Neutrophil (primary cell): ENCODE measurements around the gene FBXL22.
A peak's percentile ranks its signal among the peaks of the same experiment; 100 is the strongest.

ENCODE experiments used
- H3K27ac ChIP-seq: fragments of 200-600 bp; sonication (generic); 2 replicates; pipeline ENCODE4 v1.5.1; 2016; ENCODE audit warnings: mild to moderate bottlenecking, moderate library complexity
- H3K27me3 ChIP-seq: fragments of 200-600 bp; sonication (generic); 2 replicates; pipeline ENCODE4 v1.6.0; 2016; ENCODE audit warnings: mild to moderate bottlenecking
- H3K36me3 ChIP-seq: fragments of 200-600 bp; sonication (generic); 2 replicates; pipeline ENCODE4 v1.5.1; 2017
- H3K4me1 ChIP-seq, 2 experiments: fragments of 200-600 bp in 1 of 2; sonication (generic) in 1 of 2; 1 replicate in 1 of 2; 2 replicates in 1 of 2; pipeline versions ENCODE4 v1.5.1 to v1.6.1; 2013 to 2016; ENCODE audit warnings: low read depth in 1 of 2, low read length in 1 of 2, mild to moderate bottlenecking in 1 of 2, moderate library complexity in 1 of 2; ENCODE audit not compliant: control insufficient read depth in 1 of 2, insufficient read depth in 1 of 2
- H3K4me3 ChIP-seq, 2 experiments: fragments of 200-600 bp in 1 of 2; sonication (generic) in 1 of 2; 1 replicate in 1 of 2; 2 replicates in 1 of 2; pipeline ENCODE4 v1.5.1; 2013 to 2016; ENCODE audit warnings: low read depth in 1 of 2, low read length in 1 of 2, mild to moderate bottlenecking in 1 of 2, moderate library complexity in 1 of 2
- H3K9me3 ChIP-seq: fragments of 200-600 bp; sonication (generic); 2 replicates; pipeline ENCODE4 v1.5.1; 2016
- CTCF ChIP-seq: fragments of 200-600 bp; sonication (generic); IDR thresholded peaks from 2 replicates; pipeline ENCODE4 v1.5.1; 2016; ENCODE audit warnings: antibody characterized with exemption

FBXL22 gene

GRCh38 chr15:63598473-63599400 is 1.6 kb downstream of the FBXL22 start:
- Histone ChIP-seq H3K27me3 (peaks cover 11% of the 10 kb centered on the region), H3K4me1 (peaks cover 27 to 28% of the 10 kb centered on the region in 2 experiments), H3K4me3 (peak overlapping the region in 1 of 2 experiments; percentile 67), H3K27ac (peak overlapping the region; percentile 59), H3K9me3 (no peaks in the 10 kb centered on the region), H3K36me3 (peaks cover 17% of the 10 kb centered on the region)
- no peak for TF ChIP-seq CTCF

DNA sequence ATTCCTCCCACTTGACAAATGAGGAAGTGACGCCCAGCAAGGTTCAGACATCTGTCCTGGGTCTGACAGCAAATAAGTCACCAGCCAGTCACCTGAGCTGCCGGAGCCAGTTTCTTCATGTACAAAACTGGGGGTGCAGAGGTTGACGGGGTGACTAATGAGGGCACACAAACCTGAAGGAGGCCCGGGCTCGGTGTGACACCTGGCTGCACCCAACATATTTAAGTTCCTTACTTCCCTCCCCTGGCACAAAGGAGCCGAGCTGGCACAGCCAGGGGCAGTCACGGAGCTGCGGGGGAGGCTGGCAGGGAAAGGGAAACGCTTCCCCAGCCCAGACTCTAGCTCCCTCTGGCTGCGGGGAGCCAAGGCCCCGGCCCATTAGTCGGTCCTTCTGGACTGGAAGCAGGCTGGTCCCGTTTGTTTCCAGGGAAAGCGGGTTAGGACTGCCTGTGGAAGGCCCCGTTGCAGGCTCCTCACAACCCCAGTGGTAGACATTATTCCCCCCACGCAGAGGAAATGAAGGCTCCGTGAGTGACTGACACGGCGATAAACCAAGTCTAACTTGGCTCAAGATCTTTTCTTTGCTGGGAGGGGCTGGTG is 2.3 kb downstream of the FBXL22 start:
- H3K4me1 ChIP-seq, result peaks cover 27 to 28% of the 10 kb centered on the region in 2 experiments

DNA sequence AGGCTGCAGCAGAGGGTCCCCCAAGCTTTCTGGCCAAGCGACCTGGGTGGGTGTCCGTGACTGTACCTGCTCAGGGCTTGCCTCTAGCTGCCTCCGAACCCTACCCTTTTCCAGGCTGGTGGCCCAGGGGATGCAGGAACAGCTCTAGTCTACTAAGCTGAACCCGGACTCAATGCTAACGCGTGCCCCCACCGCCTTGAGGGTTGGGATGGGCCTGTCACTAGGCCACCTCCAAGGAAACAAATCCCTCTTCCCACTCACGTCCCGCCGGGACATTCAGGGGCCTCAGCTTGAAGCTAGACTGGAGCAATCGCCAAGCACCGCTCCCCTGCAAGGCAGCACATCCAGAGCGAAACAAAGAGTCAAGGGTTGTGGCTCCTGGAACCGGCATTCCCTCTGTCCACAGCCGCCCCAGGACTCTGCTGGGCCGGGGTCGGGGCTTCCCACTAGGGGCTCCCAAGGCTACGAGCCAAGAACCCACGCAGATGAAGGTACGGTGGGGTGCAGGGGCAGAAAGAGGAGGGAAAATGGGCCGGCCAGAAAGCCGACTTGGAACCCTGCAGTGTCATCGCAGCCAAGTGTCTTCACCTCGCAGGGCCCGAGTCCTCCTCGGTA is 2.9 kb downstream of the FBXL22 start:
- TF ChIP-seq CTCF, result no peak
- Histone ChIP-seq H3K9me3 (no peaks in the 10 kb centered on the region), H3K4me1 (peaks cover 27 to 28% of the 10 kb centered on the region in 2 experiments), H3K27ac (peak overlapping the region; percentile 59), H3K4me3 (peak overlapping the region; percentile 51 to 67), H3K36me3 (peaks cover 7% of the 10 kb centered on the region), H3K27me3 (peaks cover 11% of the 10 kb centered on the region)

More for the DNA sequence above, 2.3 kb downstream of the FBXL22 start:
- no peaks in the 10 kb centered on the region for H3K9me3 ChIP-seq
- peaks cover 11% of the 10 kb centered on the region for H3K27me3 ChIP-seq
- peak overlapping the region; percentile 59 for H3K27ac ChIP-seq
- TF ChIP-seq CTCF, result no peak
- H3K36me3 ChIP-seq, result peaks cover 10% of the 10 kb centered on the region
- H3K4me3 ChIP-seq, result peak overlapping the region; percentile 51 to 67

GRCh38 chr15:63600616-63601025 is 3.4 kb downstream of the FBXL22 start:
- Histone ChIP-seq H3K9me3 (no peaks in the 10 kb centered on the region), H3K27ac (peak overlapping the region; percentile 36), H3K4me1 (peaks cover 28% of the 10 kb centered on the region in 2 experiments), H3K4me3 (peak overlapping the region; percentile 51 to 67), H3K36me3 (peaks cover 4% of the 10 kb centered on the region), H3K27me3 (peaks cover 11% of the 10 kb centered on the region)
- no peak for TF ChIP-seq CTCF

GRCh38 chr15:63601026-63601703 is 4.0 kb downstream of the FBXL22 start:
- Histone ChIP-seq H3K9me3 (no peaks in the 10 kb centered on the region), H3K4me3 (peak overlapping the region; percentile 51 to 67), H3K27ac (peak overlapping the region; percentile 27), H3K36me3 (peaks cover 4% of the 10 kb centered on the region), H3K27me3 (peaks cover 11% of the 10 kb centered on the region), H3K4me1 (peaks cover 28 to 32% of the 10 kb centered on the region in 2 experiments)
- no peak for TF ChIP-seq CTCF
